Muscle layer of duodenum (tissue), 2 donors: ENCODE data around the gene TUBA3D.
"Not testable (repeated sequence)": the region's sequence is repeated elsewhere in the genome, so short reads cannot be mapped to it uniquely, and the experiment has no call there.

ENCODE experiments used
- H3K27ac ChIP-seq: one replicate; pipeline ENCODE4 v1.7.0; 2013; ENCODE audit warnings: mild to moderate bottlenecking, low read length
- H3K27me3 ChIP-seq: one replicate; pipeline ENCODE4 v1.7.0; 2013; ENCODE audit warnings: low read depth, mild to moderate bottlenecking, control low read depth, low read length
- H3K36me3 ChIP-seq, 2 donors: one replicate each; pipeline ENCODE4 v1.7.0; 2013; ENCODE audit warnings: low read length in 2 of 2, control low read depth in 1 of 2, mild to moderate bottlenecking in 1 of 2; ENCODE audit not compliant: insufficient read depth in 2 of 2, control insufficient read depth in 1 of 2
- H3K4me1 ChIP-seq, 2 donors: one replicate each; pipeline ENCODE4 v1.7.0; 2013; ENCODE audit warnings: low read length in 2 of 2, mild to moderate bottlenecking in 2 of 2, control low read depth in 1 of 2, moderate library complexity in 1 of 2; ENCODE audit not compliant: insufficient read depth in 2 of 2, control insufficient read depth in 1 of 2
- H3K4me3 ChIP-seq, 2 donors: one replicate each; pipeline ENCODE4 v1.7.0; 2013; ENCODE audit warnings: low read length in 2 of 2, low read depth in 1 of 2, mild to moderate bottlenecking in 1 of 2
- H3K9me3 ChIP-seq, 2 donors: one replicate each; pipeline ENCODE4 v1.7.0; 2013; ENCODE audit warnings: low read length in 2 of 2, control low read depth in 1 of 2, mild to moderate bottlenecking in 1 of 2; ENCODE audit not compliant: control insufficient read depth in 1 of 2
- donor health status: healthy.

TUBA3D gene

DNA sequence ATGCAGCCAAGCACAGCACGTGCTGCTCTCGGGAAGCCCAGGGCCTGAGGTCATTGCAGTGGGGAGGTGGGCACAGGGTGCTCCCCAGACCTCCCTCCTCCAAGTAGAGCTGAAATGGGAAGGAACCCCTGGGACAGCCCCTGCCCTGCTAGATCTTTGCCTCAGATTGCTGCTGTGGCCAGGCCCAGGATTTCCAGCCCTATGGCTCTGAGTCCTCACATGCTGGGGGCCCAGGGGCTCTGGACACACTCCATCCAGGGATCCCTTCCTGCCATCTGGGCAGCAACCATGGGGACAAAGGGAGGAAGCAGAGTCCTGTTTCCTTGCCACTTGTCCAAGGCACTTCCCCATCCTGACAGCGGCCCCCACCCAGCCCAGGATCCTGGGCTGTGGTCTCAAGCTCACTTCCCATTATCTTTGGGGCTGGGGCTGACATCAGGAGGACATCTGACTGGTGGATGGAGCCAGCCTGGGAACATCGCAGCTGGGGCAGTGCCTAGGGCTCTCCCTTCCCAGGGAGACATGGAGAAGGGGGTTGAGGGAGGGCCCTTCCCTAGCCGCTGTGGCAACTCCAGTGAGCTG lies 54.0 kb downstream of the TUBA3D start:
- H3K27me3 ChIP-seq, H3K36me3 ChIP-seq, H3K4me1 ChIP-seq, H3K27ac ChIP-seq, H3K9me3 ChIP-seq, H3K4me3 ChIP-seq: not testable (repeated sequence)

GRCh38 chr2:131530626-131531344 lies 54.9 kb downstream of the TUBA3D start:
- H3K4me3 ChIP-seq, H3K36me3 ChIP-seq, H3K9me3 ChIP-seq, H3K4me1 ChIP-seq, H3K27me3 ChIP-seq, H3K27ac ChIP-seq: not testable (repeated sequence)

- not testable (repeated sequence) for H3K36me3 ChIP-seq, H3K4me1 ChIP-seq, H3K9me3 ChIP-seq, H3K27me3 ChIP-seq, H3K4me3 ChIP-seq, H3K27ac ChIP-seq
Measured at GRCh38 chr2:131531547-131532185, 55.7 kb downstream of the TUBA3D start.
